Osteocyte (in vitro differentiated cells): Measurements from ENCODE around the gene SLC2A4. TPM values are rescaled to one million over a fixed set of nuclear protein-coding genes. Genes with fewer than 3 reads are reported as not detected.

Experiments used
- DNase-seq: peaks from one replicate; pipeline ENCODE4 v3.0.0; 2021; ENCODE audit warnings: mixed read lengths; ENCODE audit not compliant: unreplicated experiment; ENCODE audit errors: extremely low spot score
- H3K27ac Mint-ChIP-seq: one replicate; pipeline ENCODE4 v1.8.0; 2021; ENCODE audit warnings: mild to moderate bottlenecking, mixed read lengths; ENCODE audit not compliant: unreplicated experiment
- H3K27me3 Mint-ChIP-seq: one replicate; pipeline ENCODE4 v1.8.0; 2021; ENCODE audit warnings: mixed read lengths; ENCODE audit not compliant: unreplicated experiment
- H3K36me3 Mint-ChIP-seq: one replicate; pipeline ENCODE4 v1.8.0; 2021; ENCODE audit warnings: mixed read lengths; ENCODE audit not compliant: unreplicated experiment
- H3K4me1 Mint-ChIP-seq: one replicate; pipeline ENCODE4 v1.8.0; 2021; ENCODE audit warnings: mixed read lengths; ENCODE audit not compliant: unreplicated experiment
- H3K4me3 Mint-ChIP-seq: one replicate; pipeline ENCODE4 v1.8.0; 2021; ENCODE audit warnings: mild to moderate bottlenecking, moderate library complexity, mixed read lengths; ENCODE audit not compliant: unreplicated experiment
- H3K9me3 Mint-ChIP-seq: one replicate; pipeline ENCODE4 v1.8.0; 2021; ENCODE audit warnings: mixed read lengths; ENCODE audit not compliant: unreplicated experiment
- total RNA-seq: library from RNA; stranded (reverse); gene quantifications from 2 replicates; pipeline ENCODE4 v1.2.1, GENCODE V29; 2021
- TF ChIP-seq, protein P1 (sequence below): fragments of 200-600 bp; sonication (generic); IDR thresholded peaks from 2 replicates; pipeline ENCODE4 v1.5.0; 2021; ENCODE audit warnings: antibody characterized with exemption, mild to moderate bottlenecking, moderate library complexity

Gene SLC2A4
- total RNA-seq, 1 donor from 2014 or later: 0.59 TPM

DNA sequence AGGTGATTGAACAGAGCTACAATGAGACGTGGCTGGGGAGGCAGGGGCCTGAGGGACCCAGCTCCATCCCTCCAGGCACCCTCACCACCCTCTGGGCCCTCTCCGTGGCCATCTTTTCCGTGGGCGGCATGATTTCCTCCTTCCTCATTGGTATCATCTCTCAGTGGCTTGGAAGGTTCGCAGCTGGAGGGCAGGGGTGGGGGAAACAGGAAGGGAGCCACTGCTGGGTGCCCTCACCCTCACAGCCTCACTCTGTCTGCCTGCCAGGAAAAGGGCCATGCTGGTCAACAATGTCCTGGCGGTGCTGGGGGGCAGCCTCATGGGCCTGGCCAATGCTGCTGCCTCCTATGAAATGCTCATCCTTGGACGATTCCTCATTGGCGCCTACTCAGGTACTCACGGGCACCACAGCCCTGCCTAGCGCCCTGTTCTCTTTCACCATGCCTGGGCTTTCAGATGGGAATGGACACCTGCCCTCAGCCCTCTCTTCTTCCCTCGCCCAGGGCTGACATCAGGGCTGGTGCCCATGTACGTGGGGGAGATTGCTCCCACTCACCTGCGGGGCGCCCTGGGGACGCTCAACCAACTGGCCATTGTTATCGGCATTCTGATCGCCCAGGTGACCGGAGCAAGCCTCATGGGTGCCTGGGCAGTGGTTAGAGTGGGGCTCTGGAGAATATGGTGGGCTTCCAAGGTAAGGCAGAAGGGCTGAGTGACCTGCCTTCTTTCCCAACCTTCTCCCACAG lies 2.1 kb downstream of the SLC2A4 start:
- TF ChIP-seq, protein P1, sequence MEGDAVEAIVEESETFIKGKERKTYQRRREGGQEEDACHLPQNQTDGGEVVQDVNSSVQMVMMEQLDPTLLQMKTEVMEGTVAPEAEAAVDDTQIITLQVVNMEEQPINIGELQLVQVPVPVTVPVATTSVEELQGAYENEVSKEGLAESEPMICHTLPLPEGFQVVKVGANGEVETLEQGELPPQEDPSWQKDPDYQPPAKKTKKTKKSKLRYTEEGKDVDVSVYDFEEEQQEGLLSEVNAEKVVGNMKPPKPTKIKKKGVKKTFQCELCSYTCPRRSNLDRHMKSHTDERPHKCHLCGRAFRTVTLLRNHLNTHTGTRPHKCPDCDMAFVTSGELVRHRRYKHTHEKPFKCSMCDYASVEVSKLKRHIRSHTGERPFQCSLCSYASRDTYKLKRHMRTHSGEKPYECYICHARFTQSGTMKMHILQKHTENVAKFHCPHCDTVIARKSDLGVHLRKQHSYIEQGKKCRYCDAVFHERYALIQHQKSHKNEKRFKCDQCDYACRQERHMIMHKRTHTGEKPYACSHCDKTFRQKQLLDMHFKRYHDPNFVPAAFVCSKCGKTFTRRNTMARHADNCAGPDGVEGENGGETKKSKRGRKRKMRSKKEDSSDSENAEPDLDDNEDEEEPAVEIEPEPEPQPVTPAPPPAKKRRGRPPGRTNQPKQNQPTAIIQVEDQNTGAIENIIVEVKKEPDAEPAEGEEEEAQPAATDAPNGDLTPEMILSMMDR: no peak
- Mint-ChIP-seq H3K4me1 (peaks cover 21% of the 10 kb centered on the region), H3K27me3 (peaks cover 37% of the 10 kb centered on the region), H3K9me3 (no peaks in the 10 kb centered on the region), H3K36me3 (no peaks in the 10 kb centered on the region), H3K4me3 (no peak overlapping the region), H3K27ac (no peak overlapping the region)
- no peak for DNase-seq

DNA sequence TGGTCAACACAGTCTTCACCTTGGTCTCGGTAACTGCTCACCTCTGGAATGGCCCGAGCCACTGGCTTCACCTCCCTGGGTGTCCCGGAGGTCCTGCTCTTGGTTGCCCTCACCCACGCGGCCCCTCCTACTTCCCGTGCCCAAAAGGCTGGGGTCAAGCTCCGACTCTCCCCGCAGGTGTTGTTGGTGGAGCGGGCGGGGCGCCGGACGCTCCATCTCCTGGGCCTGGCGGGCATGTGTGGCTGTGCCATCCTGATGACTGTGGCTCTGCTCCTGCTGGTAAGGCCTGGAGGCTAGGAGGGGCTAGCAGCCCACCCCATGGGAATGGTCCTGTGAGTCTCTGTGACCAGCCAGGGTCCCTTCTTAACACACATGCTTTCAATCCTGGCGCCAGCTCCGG lies 3.4 kb downstream of the SLC2A4 start:
- TF ChIP-seq, protein P1: no peak
- Mint-ChIP-seq H3K27me3 (peaks cover 38% of the 10 kb centered on the region), H3K36me3 (no peaks in the 10 kb centered on the region), H3K4me1 (peaks cover 21% of the 10 kb centered on the region), H3K9me3 (no peaks in the 10 kb centered on the region), H3K4me3 (no peak overlapping the region), H3K27ac (no peak overlapping the region)
- no peak for DNase-seq

GRCh38 chr17:7285679-7286078 lies 4.2 kb downstream of the SLC2A4 start:
- TF ChIP-seq, protein P1: no peak
- Mint-ChIP-seq H3K27me3 (peaks cover 44% of the 10 kb centered on the region), H3K4me3 (no peak overlapping the region), H3K27ac (no peak overlapping the region), H3K9me3 (no peaks in the 10 kb centered on the region), H3K4me1 (peaks cover 19% of the 10 kb centered on the region), H3K36me3 (no peaks in the 10 kb centered on the region)
- no peak for DNase-seq

DNA sequence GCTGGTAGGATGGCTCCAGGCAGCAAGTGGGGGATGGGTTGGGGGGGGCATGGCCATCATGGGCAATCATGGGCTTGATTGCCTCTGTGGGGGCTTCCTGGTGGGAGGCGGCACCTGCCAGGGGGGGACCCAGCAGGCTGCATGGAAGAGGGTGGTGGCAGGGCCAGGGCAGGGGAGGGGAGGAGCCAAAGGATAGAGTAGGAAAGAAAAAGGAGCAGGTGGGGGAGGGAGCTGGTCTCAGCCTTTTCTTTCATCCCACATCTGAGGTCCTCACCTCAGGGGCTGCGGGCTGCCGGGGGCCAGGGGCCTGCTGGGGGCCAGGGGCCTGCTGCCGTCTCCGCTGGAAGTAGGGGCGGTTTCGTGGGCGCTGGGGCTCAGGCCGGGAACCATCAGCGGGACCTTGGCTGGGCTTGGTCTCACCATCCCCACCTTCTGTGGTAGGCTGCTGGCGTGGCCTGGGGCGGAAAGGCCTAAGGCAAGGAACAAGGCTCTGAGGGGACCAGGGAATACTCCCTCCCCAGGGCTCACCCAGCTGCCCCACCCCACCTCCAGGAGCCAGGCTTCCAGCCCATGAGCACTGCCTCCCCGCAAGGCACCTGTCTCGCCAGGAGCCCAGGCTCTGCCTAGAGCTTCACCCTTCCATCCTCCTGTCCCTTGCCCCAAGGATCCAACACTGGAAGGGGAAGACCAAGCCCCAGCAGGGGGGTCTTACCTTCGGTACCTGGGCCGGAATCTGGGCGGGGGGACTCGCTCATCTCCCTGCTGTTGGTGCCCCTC lies 7.9 kb downstream of the SLC2A4 start:
- DNase-seq: no peak
- Mint-ChIP-seq H3K9me3 (no peaks in the 10 kb centered on the region), H3K27me3 (peaks cover 60% of the 10 kb centered on the region), H3K27ac (no peak overlapping the region), H3K4me3 (no peak overlapping the region), H3K36me3 (no peaks in the 10 kb centered on the region), H3K4me1 (peaks cover 8% of the 10 kb centered on the region)
- TF ChIP-seq, protein P1: no peak

GRCh38 chr17:7290166-7290565 lies 8.6 kb downstream of the SLC2A4 start:
- Mint-ChIP-seq H3K4me3 (no peak overlapping the region), H3K36me3 (no peaks in the 10 kb centered on the region), H3K4me1 (peaks cover 11% of the 10 kb centered on the region), H3K9me3 (no peaks in the 10 kb centered on the region), H3K27ac (no peak overlapping the region), H3K27me3 (peaks cover 64% of the 10 kb centered on the region)
- no peak for DNase-seq
- TF ChIP-seq, protein P1: no peak
